ENCODE measurements around the gene TRIM36.

TRIM36 gene

DNA sequence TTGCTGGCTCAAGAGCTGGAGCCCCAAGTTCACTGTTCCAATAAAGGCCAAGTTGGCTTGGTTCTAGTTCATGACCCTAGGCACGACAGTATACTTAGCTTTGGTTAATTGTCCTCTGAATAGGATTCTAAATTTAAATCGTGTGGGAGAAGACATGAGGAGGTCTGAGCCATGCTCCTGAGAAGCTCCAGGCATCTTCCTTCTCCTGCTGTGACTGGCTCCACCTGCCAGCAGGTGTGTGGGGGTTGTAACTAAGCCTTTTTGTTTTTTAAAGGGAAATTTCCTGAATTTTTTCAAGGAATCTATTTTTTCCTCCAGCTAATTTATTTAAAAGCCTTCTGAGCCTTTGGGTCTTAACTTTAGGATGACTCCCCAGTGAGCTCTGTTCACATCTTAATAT lies 20.2 kb upstream of the TRIM36 start:
- H3K9me3 ChIP-seq (ENCODE audit: control insufficient read depth, insufficient read depth, low read length), result no peaks in the 10 kb centered on the region
- H3K4me1 ChIP-seq (ENCODE audit: control insufficient read depth, low read length), result no peaks in the 10 kb centered on the region
- no peak overlapping the region for H3K27ac ChIP-seq (ENCODE audit: low read depth, low read length)
- no peaks in the 10 kb centered on the region for H3K36me3 ChIP-seq (ENCODE audit: control insufficient read depth, low read length)
- no peaks in the 10 kb centered on the region for H3F3A ChIP-seq (ENCODE audit: control insufficient read depth, insufficient read depth)
- no peaks in the 10 kb centered on the region for H4K20me1 ChIP-seq (ENCODE audit: control insufficient read depth, insufficient read depth, low read depth, low read length)
- TF ChIP-seq CTCF (IDR thresholded peaks at IDR 0.05; ENCODE audit: low read depth, low read length, poor library complexity, severe bottlenecking) (no peak), EZH2phosphoT487 (IDR thresholded peaks at IDR 0.05; ENCODE audit: borderline replicate concordance, low read length) (no peak)
- no peaks in the 10 kb centered on the region for H3K27me3 ChIP-seq (ENCODE audit: control insufficient read depth, low read length)
- H3K79me2 ChIP-seq (ENCODE audit: control insufficient read depth, low read length), result no peaks in the 10 kb centered on the region
- no peaks in the 10 kb centered on the region for H3K9me2 ChIP-seq (replicated peaks; ENCODE audit: control insufficient read depth, low read length)
- no peak overlapping the region for H3K4me2 ChIP-seq (ENCODE audit: low read length)
- H3K4me3 ChIP-seq (ENCODE audit: low read length), result no peak overlapping the region

GRCh38 chr5:115186794-115187193 lies 17.1 kb upstream of the TRIM36 start:
- no peaks in the 10 kb centered on the region for H3K79me2 ChIP-seq (ENCODE audit: control insufficient read depth, low read length)
- H3K4me3 ChIP-seq (ENCODE audit: low read length), result no peak overlapping the region
- peaks cover 7% of the 10 kb centered on the region for H3K27me3 ChIP-seq (ENCODE audit: control insufficient read depth, low read length)
- no peaks in the 10 kb centered on the region for H3K36me3 ChIP-seq (ENCODE audit: control insufficient read depth, low read length)
- no peaks in the 10 kb centered on the region for H3K4me1 ChIP-seq (ENCODE audit: control insufficient read depth, low read length)
- H4K20me1 ChIP-seq (ENCODE audit: control insufficient read depth, insufficient read depth, low read depth, low read length), result no peaks in the 10 kb centered on the region
- no peak for TF ChIP-seq EZH2phosphoT487 (IDR thresholded peaks at IDR 0.05; ENCODE audit: borderline replicate concordance, low read length)
- no peak for TF ChIP-seq CTCF (IDR thresholded peaks at IDR 0.05; ENCODE audit: low read depth, low read length, poor library complexity, severe bottlenecking)
- no peaks in the 10 kb centered on the region for H3K9me2 ChIP-seq (replicated peaks; ENCODE audit: control insufficient read depth, low read length)
- H3K27ac ChIP-seq (ENCODE audit: low read depth, low read length), result no peak overlapping the region
- H3K4me2 ChIP-seq (ENCODE audit: low read length), result no peak overlapping the region
- no peaks in the 10 kb centered on the region for H3F3A ChIP-seq (ENCODE audit: control insufficient read depth, insufficient read depth)
- no peaks in the 10 kb centered on the region for H3K9me3 ChIP-seq (ENCODE audit: control insufficient read depth, insufficient read depth, low read length)

DNA sequence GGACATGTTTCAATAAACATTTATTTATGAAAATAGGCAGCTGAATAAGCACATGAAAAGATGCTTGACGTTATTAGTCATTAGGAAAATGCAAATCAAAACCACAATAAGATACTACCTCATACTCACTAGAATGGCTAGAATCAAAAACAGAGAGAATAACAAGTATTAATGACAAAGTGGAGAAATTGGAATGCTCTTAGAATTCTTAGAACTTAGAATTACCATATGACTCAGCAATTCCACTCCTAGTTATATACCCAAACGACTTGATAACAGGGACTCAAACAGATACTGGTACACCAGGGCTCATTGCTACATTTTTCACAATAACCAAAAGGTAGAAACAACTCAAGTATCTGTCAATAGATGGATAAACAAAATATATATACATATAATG lies 15.1 kb upstream of the TRIM36 start:
- no peak overlapping the region for H3K4me2 ChIP-seq (ENCODE audit: low read length)
- H3K9me3 ChIP-seq (ENCODE audit: control insufficient read depth, insufficient read depth, low read length), result no peaks in the 10 kb centered on the region
- H3K27ac ChIP-seq (ENCODE audit: low read depth, low read length), result no peak overlapping the region
- peaks cover 9% of the 10 kb centered on the region for H3F3A ChIP-seq (ENCODE audit: control insufficient read depth, insufficient read depth)
- H3K4me3 ChIP-seq (ENCODE audit: low read length), result no peak overlapping the region
- no peaks in the 10 kb centered on the region for H4K20me1 ChIP-seq (ENCODE audit: control insufficient read depth, insufficient read depth, low read depth, low read length)
- peaks cover 7% of the 10 kb centered on the region for H3K4me1 ChIP-seq (ENCODE audit: control insufficient read depth, low read length)
- H3K79me2 ChIP-seq (ENCODE audit: control insufficient read depth, low read length), result no peaks in the 10 kb centered on the region
- TF ChIP-seq EZH2phosphoT487 (IDR thresholded peaks at IDR 0.05; ENCODE audit: borderline replicate concordance, low read length) (no peak), CTCF (IDR thresholded peaks at IDR 0.05; ENCODE audit: low read depth, low read length, poor library complexity, severe bottlenecking) (no peak)
- peaks cover 27% of the 10 kb centered on the region for H3K27me3 ChIP-seq (ENCODE audit: control insufficient read depth, low read length)
- no peaks in the 10 kb centered on the region for H3K9me2 ChIP-seq (replicated peaks; ENCODE audit: control insufficient read depth, low read length)
- H3K36me3 ChIP-seq (ENCODE audit: control insufficient read depth, low read length), result no peaks in the 10 kb centered on the region

- TF ChIP-seq CTCF (IDR thresholded peaks at IDR 0.05; ENCODE audit: low read depth, low read length, poor library complexity, severe bottlenecking) (no peak), EZH2phosphoT487 (IDR thresholded peaks at IDR 0.05; ENCODE audit: borderline replicate concordance, low read length) (no peak)
- H3K27me3 ChIP-seq (ENCODE audit: control insufficient read depth, low read length), result peaks cover 38% of the 10 kb centered on the region
- no peaks in the 10 kb centered on the region for H3K79me2 ChIP-seq (ENCODE audit: control insufficient read depth, low read length)
- no peak overlapping the region for H3K4me3 ChIP-seq (ENCODE audit: low read length)
- H4K20me1 ChIP-seq (ENCODE audit: control insufficient read depth, insufficient read depth, low read depth, low read length), result no peaks in the 10 kb centered on the region
- H3K36me3 ChIP-seq (ENCODE audit: control insufficient read depth, low read length), result no peaks in the 10 kb centered on the region
- no peak overlapping the region for H3K4me2 ChIP-seq (ENCODE audit: low read length)
- peaks cover 9% of the 10 kb centered on the region for H3F3A ChIP-seq (ENCODE audit: control insufficient read depth, insufficient read depth)
- H3K9me3 ChIP-seq (ENCODE audit: control insufficient read depth, insufficient read depth, low read length), result no peaks in the 10 kb centered on the region
- H3K4me1 ChIP-seq (ENCODE audit: control insufficient read depth, low read length), result peaks cover 12% of the 10 kb centered on the region
- no peak overlapping the region for H3K27ac ChIP-seq (ENCODE audit: low read depth, low read length)
- no peaks in the 10 kb centered on the region for H3K9me2 ChIP-seq (replicated peaks; ENCODE audit: control insufficient read depth, low read length)
These were observed 12.0 kb upstream of the TRIM36 start for GRCh38 chr5:115181757-115182156.
